Endometrial microvascular endothelial cells (primary cell): ENCODE results near the gene TMEM163. TPM values are rescaled to one million over a fixed set of nuclear protein-coding genes. Genes with fewer than 3 reads are reported as not detected.
"Not testable (repeated sequence)": the region's sequence is repeated elsewhere in the genome, so short reads cannot be mapped to it uniquely, and the experiment has no call there.

Experiments used
- in situ Hi-C: cut with HindIII; loops from 2 replicates; pipeline ENCODE4 v1.10.0; 2017; ENCODE audit warnings: low sequenced_read_pairs, low pct_unique_long_range_greater_than_20kb; ENCODE audit errors: inconsistent ontology term
- total RNA-seq: library from RNA; depleted of rRNA; stranded (reverse); fragments of >200 nt; gene quantifications from one replicate; pipeline ENCODE4 v1.2.3, GENCODE V29; 2015; ENCODE audit errors: inconsistent ontology term

The TMEM163 gene
- total RNA-seq, 1 donor from 2014 or later, result 6.5 TPM

DNA sequence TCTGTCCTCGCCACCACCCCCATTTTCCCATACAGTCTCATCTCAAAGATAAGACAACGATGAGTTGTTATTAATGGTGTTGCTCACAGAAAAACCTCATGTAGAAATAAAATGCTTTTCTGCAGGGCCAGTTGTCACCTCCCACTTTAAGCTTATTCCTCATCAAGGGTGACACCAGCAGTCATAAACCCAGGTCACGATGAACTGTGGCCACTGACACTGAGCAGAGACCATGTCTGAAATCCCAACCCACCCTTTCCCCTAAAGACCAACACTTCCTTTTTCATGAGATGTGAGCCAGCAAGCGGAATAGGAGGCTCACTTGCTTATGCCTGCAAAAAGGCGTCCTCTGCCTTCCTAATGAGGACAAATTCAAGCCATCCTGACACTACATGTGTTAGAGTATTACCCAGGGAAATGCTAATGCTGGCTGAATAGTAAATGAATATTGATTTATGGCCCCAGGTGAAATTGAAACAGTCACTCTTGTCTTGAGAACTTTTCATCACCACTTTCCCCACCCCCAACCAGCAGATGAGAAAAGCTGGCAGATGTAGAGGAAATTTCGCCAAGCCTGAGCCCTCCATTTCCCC, 236.6 kb downstream of the TMEM163 start:
- in situ Hi-C loops, result no loop called here

DNA sequence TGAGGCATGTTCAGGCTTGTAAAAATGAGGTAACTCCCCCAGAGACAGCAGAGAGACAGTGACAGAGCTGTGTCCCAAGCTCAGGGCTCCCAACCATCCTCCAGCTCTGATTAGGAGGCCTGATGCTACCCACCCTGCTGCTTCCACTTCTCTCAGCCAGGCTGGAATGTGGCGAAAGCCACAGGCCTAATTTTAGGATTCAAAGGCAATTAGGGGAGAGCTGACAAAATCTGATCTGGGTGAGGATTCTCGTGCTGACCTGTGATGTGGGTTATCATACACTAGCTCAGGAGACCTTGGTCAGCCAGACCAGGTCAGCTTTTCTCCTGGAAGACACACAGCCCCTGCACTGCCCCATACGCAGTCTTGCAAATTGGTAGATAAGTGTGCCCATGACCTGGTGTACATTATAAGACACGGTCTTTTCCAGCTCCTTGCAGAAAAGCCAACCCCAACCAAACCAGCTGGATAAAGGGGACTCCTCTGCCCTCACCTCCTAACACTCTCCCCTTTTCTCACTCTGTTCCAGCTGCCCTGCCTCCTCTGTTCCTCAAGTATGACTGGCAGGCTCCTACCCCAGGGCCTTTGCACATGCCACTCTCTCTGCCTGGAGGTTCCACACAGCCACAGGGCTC, 239.0 kb downstream of the TMEM163 start:
- in situ Hi-C loops, result no loop called here

DNA sequence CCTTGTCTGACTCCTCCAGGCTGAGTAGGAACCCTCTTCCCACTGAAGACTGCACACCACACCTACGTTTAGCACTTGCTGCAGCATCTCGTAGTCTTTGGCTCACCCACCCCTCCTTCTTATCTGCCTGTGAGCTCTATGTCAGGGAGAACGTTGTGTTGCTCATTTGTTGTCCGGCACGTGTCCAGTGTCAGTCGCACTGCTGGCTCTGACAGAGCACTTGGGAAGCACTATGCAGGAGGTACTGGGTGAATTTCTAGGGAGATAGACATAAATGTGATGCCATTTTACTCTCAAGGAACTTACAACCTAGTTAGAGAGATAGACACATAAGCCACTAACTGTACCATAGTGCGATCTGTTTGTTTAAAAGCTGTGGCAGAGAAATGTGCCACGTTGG, 241.8 kb downstream of the TMEM163 start:
- in situ Hi-C loops, result not testable (repeated sequence)

DNA sequence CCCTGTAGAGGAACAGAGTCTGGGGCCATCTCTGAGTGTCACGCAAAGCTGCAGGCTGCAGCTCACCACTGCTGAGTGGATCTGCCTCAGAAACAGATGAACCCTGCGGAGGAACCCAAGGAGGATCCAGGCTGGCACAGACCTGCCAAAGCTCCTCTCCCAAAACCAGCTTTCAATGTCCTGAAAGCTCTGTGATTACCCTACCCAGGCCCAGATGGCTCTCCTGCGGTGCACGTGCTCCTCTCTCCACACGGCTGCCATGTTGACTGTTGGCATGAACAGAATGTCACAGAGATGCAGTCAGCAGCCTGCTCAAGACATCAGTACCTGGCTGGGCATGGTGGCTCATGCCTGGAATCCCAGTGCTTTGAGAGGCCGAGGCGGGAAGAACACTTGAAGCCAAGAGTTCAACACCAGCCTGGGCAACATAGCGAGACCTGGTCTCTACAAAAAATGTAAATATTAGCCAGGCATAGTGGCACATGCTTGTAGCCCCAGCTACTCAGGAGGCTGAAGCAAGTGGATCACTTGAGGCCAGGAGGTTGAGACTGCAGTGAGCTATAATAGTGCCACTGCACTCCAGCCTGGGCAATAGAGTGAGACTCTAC, 248.1 kb downstream of the TMEM163 start:
- in situ Hi-C loops, result no loop called here

DNA sequence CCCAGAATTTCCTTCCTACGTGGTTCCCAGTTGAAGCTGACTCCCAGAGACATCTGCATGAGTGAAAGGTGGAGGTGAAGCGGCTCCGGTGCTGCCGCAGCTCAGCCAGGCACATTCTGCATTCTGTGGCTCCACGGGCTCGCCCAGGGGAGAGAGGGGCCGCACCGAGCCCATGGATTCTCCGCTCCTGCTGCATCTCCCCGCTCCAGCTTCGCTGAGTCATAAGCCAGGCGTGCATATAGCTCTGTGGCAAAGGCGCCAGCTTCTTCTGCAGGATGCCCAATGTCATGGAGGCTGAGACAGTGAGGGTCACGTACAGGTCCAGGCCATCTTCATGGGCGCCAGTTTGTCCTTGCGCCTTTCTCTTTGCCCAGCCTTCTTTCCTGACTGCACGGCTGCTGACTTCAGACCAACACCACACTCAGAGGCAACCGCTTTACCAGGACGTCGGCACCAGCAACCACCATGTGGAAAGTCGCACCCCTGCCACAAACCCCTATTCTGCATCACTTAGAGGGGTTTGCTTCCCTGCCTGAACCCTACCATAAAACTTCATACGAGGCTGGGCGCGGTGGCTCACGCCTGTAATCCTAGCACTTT, 249.2 kb downstream of the TMEM163 start:
- in situ Hi-C loops, result no loop called here

DNA sequence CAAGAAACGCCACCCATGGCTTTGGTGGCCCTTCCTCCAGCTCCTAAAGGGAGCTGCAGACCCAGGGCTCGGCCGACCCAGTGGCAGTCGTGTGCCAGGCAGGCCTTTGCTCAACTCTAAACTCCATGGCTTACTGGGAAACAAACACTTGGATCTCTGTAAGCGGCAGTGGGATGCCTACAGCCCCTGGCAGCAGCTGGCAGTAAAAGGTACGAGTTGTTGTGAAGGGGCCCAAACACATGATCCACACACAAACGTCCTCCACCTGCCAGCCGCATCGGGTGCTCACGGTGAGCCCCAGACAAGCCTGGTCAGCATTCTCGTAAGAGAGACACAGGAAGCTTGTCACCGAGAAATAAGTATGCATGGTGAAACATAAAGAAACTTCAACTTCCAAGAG, 250.0 kb downstream of the TMEM163 start:
- in situ Hi-C loops, result no loop called here

DNA sequence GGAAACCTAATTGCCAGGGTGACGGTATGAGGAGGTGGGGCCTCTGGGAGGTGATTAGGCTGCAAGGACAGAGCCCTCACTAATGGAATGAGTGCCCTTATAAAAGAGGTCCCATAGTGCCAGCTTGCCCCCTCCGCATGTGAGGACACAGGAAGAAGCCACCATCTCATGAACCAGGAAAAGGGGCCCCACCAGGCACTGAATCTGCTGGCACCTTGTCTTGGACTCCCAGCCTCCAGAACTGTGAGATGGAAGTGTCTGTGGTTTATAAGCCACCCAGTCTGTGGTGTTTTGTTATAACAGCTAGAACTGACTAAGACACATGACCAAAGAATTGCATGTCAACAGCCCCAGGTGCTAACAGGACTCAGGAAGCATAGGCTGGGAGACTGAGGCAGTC, 250.6 kb downstream of the TMEM163 start:
- in situ Hi-C loops, result no loop called here

DNA sequence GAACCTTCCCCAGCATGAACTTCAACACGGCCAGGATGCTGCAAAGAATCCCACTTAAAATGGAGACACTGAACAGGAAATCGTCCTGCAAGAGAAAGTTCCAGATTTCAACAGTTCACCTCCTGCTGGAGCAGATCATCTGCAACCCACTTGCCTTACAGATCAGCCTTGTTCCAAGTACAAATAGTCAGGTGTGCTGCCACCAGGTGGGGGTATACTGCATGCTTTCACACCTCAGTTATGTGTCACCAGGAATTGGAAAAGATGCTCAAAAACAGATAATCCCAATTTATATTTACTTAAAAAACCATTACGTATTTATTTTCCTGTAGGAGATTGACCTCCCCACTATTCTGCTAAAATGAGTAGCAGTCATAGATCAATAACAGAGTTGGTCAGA, 252.7 kb downstream of the TMEM163 start:
- in situ Hi-C loops, result no loop called here

DNA sequence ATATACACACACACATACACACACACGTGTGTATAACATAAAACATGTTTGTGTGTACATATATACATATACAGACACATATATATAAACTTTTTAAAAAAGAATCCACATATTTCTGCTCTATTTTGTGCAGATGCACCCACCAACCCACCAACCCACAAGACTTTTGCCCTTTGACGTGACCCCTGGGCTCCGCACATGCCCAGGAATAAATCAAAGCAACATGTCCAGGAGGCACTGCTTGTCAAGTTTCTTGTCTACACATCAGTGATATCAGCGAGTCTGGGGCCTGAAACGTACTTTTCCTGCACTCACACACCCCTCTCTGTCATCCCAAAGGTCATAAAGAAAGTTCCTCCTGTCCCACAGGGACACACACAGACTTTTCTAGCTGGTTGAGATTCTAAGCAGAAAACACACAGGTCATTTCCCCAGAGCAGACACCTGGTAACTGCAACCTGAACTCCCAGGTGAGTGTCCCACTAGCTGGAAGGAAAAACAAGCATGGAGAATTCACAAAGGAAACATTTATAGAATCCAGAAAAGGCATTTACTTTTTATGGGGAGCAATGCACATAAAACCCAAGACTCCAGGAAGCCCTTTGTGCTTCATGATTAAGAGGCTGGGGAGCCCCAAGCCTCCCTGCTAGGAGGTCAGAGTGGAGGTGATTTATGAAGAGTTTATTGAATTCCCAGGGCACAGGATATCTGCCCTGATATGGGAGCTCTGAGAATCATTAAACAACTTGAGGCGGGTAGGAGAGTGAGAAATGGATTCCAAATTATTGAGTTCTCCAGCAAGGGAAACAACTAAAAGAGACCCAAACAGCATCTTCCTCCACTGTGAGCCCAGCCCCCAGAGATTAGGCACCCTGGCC, 253.3 kb downstream of the TMEM163 start:
- in situ Hi-C loops, result no loop called here

DNA sequence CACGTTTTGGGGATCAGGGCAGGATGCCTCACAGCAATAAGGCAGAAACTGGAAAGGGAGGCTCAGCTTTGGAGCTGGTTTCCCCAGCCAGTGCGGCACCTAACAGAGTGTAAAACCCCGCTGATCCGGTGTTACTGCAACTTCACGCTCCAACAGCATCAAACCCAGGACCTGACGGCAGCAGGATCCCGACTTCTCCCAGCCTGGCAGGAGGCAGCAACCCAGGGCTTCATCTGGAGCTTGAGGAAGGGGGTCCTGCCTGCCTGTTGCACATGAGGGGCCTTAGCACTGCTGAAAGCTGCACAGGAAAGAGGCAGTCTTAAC, 255.1 kb downstream of the TMEM163 start:
- in situ Hi-C loops, result no loop called here

DNA sequence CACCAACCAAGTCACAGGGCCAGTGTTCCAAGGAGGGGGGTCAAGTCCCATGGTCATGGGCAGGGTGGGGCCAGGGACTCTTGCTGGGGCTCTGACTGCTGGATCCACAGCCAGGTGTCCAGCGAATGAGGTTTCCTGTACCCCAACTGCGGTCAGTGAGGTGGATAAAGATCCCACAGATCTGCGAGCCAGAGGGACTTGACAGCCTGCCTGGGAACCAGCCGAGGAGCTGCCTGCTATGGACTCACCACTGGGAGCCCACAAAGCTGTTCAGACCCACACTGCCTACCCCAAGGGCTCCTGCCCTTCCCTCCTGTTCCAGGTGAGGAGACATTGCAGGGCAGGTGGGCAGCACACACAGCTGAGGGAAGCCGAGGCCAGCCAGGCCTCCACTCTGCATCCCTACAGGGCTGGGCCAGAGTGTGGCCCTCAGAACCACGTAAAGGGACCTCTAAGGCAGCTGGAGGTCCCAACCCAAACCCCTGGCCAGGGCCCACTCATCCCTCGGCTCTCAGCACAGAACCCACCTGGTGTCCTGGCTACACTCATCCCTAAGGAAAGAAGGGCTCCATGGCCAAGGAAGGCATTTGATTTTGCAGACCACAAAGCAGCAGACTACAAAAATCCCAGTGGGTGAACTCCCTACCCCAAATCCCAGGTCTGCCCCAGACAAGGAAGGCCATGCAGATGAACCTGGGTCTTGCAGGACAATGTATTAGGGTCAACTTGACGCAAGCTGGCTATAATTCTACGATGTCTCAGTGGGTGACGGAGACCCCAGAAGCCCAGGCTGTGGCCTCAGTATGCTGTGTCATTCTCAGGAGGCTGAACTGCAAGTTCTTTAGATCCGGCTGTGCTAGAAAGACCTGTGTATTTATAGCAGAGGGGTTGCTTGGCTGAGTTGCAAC, 255.8 kb downstream of the TMEM163 start:
- in situ Hi-C loops, result no loop called here

DNA sequence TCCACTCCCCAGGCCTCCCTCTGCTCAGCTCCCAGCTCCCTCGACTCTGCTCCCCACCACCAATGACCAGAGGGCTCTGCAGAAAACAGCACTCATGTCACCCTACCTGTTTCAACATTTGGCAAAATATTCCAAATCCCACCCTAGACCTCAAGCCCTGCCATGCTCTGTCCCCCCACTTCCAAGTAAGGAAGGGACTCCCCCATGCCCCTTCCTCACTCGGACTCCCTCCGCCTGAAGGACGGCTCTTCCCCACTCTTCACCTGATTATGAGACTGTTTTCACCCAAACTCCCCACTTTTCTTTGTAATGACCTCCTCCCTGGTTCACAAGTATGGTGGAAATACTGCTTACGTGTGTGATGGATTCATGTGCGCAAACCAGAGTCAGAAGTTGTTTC, 256.5 kb downstream of the TMEM163 start:
- in situ Hi-C loops, result no loop called here

DNA sequence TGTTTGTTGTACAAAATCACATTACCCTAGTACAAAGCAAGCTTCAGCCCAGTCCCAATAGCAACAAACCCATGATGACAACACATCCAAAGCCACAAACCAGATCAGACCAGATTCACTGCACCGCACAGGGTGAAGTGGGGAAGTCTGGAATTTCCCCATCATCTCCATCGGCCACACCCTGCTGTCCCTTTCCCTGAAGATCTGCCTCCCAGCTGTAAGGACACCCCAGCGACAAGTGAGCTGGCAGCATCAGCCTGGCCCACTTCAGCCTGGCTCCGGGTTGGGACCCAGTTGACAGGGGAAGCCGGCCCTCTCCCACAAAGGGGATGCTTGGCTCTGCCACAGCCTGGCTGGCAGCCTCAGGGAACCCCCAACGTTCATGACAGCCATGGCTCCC, 257.3 kb downstream of the TMEM163 start:
- in situ Hi-C loops, result no loop called here

DNA sequence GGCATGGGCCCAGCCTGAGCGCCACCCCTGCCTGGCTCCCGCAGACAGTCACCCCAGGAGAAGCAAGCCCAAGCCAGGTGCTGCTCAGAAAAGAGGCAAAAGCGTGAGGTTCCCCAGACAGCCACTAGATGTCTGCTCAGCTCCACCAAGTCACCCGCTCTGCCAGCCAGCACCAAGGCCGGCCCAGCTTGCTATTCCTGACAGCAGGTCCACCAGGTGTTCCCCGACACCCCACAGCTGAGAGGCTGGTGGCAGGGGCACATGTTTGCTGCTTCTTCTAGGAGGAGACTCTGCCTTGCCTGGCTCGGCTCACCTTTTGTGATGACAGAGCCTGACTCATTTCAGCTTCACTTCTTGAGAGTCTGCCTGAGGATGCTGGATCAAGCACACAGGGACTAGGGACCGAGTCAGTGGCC, 258.2 kb downstream of the TMEM163 start:
- in situ Hi-C loops, result no loop called here

DNA sequence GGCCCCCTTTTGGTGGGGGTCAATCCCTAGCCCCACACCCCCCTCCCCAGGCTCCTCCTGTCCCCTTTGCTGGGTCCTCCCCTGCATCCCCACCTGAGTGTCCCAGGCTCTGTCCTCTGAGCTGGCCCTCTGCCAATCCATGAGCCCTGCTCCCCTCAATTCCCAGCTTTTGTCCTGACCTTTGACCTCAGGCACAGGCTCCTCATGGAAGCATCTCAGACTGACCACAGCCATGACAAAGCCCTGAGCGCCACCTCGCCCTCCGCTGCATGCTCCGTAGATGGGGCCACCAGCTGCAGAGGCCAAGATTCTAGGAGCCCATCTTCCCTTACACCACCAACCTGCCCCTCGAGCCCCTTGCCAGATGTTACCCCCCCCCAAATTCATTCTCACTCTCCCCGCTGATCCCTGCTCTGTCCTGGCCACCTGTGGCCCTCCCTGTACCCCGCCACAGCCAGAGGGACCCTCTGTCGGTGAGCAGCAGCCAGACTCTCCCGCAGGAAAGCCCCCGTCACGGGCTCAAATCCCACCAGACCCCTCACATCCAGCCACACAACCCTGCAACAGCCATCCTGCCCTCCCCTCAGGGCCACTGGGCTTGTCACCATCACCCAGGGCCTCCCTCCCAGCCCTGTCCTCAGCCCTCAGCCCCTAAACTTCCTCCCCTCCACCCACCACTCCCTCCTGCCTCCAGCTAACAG, 258.9 kb downstream of the TMEM163 start:
- in situ Hi-C loops, result no loop called here

DNA sequence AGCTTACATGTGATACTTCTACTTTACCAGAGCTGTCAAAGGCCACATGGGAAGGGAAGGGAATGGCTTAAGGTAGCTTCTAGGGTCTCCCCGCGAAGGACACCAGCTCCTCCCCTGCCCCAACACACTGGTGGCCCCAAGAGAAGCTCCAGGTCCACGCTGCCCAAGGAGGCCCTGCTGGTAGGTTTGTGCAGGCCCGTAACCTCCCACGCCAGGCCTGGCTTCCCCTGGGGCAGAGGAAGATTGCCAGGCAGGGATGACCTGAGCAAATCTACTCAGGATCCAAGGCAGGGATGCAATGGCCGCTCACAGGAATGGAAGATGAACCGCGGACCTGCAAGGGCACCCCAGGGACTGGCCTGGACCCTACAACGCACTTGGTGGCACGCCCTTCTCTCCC, 259.9 kb downstream of the TMEM163 start:
- in situ Hi-C loops, result no loop called here

DNA sequence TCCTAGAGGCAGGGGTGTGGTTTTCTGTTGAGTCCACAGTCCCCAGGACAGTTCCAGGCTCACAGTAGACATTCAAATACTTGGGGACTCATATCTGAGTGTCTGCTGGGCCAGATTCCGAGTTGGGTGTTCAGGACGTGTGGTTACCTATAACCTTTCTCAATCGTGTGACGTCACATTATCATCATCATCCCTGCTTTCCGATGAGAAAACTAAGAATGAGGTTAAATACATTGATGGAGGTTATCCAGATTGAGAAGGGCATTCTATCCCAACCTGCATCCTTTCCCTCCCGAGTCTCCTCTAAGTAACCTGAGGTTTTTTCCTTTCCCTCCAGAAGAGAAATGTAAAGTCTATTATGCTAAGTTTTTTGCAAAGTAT, 260.3 kb downstream of the TMEM163 start:
- in situ Hi-C loops, result no loop called here
